Hematopoietic multipotent progenitor cell treated with erythropoietin and hydrocortisone succinate and interleukin-3 and kit ligand, for 17 days (in vitro differentiated cells): ENCODE results near the gene L3MBTL4.
"Not testable (repeated sequence)": the region's sequence is repeated elsewhere in the genome, so short reads cannot be mapped to it uniquely, and the experiment has no call there.

ENCODE experiments used
- DNase-seq: peaks from one replicate; pipeline ENCODE4 v3.0.0-alpha.2; 2015; ENCODE audit warnings: low spot score

L3MBTL4 gene

DNA sequence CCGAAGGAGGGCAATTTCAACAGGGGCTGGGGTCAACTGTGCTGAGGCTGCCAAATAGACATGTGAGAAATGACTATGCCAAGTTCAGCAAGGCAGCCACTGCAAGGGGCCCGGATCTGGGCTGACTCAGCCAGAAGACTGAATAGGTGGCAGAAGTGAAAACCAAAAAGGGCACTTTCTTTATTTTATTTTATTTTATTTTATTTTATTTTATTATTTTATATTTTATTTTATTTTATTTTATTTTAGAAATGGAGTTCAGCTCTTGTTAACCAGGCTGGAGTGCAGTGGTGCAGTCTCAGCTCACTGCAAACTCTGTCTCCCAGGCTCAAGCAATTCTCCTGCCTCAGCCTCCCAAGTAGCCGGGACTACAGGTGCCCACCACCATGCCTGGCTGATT, 228.9 kb downstream of the L3MBTL4 start:
- not testable (repeated sequence) for DNase-seq

DNA sequence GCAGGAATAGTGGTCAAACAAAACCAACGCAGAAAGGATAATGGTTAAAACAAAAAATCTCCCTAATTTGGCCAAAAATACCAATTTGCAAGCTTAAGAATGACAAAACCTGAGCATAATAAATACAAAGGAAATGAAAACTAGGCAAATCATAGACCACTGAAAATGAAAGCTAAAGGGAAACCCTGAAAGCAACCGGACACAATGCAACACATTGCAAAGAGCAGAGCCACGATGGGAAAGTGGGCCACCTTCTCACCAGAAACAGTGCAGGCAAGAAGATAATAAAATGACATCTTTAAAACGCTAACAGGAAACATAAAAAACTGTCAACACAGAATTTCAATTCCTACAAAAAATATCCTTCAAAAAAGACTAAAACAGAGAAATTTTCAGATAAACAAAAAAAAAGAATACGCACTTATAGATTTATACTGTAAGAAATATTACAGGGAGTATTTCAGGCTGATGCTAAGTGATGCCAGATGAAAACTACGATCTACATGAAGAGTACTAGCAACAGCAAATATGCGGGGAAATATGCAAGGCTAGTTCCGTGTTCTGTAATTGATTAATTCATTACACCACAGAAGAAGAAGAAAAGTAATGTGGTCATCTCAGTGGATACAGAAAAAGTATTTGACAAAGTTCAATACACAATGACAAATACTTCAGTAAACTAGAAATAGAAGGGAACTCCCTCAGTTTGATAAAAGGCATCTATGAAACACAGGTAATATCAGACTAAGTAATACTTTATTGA, 239.5 kb downstream of the L3MBTL4 start:
- no peak for DNase-seq

DNA sequence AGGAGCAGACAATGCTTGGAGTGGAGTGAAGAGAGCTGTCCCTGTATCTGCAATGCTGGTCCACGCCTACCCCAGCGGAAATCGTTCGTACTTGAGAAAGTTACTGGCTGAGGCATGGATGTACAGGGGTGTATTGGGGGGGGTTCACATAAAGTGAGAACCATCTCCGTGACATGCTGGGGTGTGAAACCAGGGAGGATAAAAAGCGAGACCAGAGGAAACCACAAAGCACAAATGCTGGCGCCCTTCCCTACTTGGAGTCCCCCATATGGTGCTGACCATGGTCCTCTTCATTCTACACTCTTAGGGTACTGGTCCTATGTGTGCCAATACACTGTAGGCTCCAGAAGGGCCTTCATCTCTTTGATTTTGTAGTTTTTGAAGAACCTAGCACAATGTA, 244.1 kb downstream of the L3MBTL4 start:
- no peak for DNase-seq

DNA sequence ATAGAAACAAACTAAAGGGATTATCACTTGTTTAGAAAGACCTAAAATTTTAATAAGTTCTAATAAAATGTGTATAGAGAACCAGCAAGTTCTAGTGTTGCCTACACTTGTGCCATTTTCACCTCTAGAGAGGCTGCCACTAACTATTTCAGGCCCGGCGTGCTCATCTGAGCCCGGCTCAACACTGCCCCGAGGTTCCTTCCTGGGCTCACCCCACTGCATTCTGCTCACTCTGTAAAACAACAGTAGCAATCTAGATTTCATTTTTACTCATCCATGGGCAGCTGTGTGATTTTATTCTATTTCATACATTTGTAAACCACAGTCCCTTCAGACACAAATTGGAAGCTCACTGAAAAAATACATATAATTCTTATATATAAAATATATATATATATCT, 253.2 kb downstream of the L3MBTL4 start:
- DNase-seq: no peak

DNA sequence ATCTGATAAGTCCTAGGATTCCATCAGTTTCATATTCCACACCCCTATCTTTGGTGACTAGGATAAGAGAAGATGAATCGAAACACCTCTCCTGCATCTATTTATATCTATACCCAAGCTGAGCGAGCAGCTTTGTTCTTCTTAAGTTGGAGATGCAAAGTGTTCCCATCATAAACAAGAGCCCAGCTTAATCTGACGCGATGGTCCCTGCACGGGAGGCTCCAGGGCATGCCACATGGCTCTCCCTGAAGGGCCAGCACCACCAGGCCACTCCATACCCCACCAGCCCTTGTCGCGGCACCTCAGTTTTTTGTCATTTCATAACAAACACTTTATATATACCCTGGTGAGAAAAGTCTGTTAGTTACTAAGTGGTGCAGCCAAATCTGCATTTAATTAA, 255.3 kb downstream of the L3MBTL4 start:
- no peak for DNase-seq

DNA sequence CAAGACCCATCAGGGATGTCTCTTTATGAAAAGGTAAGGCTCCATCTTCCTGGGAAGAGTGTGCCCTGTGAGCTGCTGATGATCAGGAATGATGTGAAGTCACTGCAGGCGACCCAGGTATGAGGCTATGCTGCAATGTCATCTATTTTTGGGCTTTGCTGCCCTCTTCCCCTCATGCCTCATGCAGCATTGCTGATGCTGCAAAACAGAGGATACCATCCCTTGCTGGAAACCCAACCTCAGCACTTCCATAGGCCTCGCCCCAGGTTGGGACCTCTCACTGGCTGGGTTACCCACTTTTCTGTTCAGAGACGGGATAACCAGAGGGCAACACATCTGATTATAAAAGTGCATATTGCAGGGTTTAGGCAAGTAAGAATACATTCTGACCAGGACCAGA, 255.8 kb downstream of the L3MBTL4 start:
- DNase-seq: no peak

DNA sequence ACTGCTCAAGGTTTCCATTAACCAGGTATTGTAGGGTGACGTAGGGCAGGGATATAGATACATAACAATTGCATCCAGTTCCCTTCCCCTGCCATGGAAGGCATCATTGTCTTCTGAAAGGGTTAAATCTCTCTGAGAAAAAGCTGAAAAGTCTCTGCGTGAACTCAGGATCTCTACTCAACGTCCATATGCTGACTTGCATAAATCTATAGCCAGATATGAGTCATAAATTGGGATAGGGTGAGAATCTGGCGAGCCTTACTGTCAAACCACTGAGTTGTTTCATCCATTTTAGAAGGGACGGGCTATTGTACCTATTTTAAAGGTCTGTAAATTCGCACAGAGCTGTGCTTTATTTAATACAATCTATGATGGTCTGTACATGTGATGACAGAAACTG, 258.3 kb downstream of the L3MBTL4 start:
- DNase-seq: no peak

DNA sequence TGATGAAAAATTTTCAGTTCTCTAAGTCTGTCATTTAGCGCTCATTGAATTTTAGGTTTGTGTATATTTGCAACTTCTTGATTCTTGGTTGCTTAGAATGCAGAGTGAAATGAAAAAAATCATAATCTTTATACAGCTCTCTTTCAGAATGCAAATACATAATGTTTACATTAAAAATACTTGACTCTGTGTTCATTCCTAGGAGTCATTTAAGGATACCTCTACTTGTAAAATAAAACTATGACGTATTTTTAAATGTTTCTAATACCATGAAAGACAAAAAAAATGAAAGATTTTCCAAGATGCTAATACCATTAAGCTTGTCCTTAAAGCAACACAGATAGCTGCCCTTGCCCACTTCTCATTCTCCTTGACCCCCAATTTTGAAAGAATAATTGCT, 259.0 kb downstream of the L3MBTL4 start:
- no peak for DNase-seq

DNA sequence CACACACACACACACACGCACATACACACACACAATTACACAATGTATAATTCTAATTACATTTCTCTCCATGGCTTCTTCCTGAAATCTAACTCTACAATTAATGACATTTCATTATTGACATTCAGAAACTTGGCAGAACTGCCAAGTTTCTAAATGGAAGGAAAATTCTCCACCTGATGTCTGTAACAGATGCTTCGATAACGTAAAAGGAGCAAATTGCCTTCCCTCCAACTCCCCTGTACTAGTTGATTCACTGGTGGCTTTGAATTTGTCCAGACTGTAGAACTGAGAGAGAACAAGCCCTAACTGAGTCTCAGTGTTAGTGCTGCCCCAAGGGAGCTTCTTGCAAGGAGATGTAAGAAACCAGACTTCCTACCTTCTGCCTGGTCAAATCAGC, 264.3 kb downstream of the L3MBTL4 start:
- no peak for DNase-seq

DNA sequence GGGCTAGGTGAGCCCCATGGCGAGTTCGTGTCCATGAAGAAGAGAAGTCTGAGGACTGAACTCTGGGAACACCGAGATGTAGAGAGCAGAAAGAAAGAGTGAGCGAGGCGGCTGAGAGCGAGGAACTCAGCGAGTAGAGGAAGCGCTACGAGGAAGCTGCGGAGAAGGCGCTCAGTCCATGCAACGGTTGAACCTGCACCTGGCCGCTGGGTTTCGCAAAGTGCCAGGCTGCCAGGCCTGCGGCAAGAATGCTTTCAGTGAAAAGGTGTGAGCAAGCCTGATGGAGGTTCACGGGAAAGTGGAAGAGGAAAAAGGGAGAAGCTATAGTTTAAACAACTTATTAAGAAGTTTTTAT, 268.4 kb downstream of the L3MBTL4 start:
- DNase-seq: no peak

DNA sequence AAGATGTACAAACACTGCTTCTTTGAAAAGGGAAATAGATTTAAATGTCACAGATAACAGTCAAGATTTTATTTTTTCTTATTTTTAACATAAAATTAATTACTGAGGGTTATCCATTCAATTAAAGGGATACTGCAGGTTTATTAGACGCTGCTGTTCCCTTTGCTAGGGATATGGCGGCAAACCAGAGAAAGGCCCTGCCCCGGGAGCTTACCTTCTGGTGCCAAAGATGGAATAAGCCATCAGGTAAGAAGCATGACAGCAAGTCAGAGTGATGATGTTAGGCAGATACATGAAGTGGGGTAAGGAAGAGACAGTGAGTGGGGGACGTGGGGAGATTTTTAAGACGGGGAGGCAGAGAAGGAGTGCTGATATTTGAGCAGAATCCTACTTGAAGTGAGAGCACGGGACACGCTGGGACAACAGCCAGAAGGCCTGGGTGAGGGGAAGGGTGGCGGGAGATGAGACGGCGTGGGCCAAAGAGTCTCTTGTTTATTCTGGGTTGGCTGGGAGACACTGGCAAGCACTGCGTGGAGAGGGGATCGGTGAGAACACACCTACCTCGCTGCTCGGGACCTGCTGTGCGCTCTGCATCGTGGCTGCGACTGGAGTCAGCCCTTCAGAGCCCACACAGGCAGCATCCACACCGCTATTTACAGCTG, 268.9 kb downstream of the L3MBTL4 start:
- DNase-seq: no peak

DNA sequence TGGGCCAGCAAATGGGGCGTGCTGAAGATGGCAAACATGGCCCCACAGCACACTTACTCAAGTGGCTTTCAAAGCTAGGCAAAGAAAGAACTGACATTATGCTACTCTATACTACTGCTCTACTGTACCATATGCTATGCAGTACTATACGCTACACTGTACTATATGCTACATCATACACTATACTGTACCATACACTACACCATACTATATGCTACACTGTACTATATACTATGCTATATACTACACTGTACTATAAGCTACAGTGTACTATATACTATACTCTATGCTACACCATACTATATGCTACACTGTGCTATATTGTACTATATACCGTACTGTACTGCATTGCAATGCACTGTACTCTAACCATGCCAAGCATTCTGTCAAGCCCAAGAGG, 275.7 kb downstream of the L3MBTL4 start:
- DNase-seq: no peak

DNA sequence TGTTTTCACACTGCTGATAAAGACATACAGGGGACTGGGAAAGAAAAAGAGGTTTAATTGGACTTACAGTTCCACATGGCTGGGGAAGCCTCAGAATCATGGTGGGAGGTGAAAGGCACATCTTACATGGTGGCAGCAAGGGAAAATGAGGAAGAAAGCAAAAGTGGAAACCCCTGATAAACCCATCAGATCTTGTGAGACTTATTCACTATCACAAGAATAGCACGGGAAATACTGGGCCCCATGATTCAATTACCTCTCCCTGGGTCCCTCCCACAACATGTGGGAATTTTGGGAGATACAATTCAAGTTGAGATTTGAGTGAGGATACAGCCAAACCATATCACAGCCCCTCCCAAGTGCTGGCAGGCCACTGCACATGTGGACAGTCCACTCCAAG, 278.8 kb downstream of the L3MBTL4 start:
- not testable (repeated sequence) for DNase-seq

DNA sequence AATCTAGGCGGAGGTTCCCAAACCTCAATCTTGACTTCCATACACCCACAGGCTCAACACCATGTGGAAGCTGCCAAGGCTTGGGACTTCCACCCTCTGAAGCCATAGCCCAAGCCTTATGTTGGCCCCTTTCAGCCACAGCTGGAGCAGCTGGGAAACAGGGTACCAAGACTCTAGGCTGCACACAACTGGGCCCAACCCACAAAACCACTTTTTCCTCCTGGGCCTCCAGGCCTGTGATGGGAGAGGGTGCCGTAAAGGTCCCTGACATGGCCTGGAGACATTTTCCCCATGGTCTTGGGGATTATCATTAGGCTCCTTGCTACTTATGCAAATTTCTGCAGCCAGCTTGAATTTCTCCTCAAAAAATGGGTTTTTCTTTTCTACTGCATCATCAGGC, 279.7 kb downstream of the L3MBTL4 start:
- DNase-seq: not testable (repeated sequence)

DNA sequence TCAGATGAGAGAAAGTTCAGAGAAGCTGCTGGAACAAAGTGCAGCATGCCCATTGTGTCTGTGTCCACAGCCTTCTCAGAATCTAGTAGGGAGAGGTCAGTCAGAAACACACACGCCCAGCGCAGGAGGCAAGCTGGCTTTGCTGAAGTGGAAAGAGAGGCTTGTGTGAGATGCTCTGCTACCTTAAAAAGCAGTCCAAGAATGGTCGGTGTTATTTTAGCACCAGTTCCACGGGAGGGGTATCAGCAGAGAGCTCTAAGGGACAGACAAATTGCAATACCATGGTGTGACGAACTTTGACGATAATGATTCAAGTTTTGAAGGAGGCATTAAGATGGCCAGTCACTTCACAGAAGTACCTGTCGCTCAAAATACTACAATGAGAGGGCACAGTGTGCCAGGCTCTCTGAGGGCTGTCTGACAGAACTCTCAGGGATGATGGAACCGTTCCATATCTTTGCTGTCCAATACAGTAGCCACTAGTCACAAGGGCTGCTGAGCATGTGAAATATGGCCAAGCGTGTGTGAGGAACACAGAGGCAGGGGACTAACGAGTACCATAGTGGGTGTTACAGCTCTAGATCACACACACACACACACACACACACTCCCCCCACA, 281.9 kb downstream of the L3MBTL4 start:
- DNase-seq: no peak

DNA sequence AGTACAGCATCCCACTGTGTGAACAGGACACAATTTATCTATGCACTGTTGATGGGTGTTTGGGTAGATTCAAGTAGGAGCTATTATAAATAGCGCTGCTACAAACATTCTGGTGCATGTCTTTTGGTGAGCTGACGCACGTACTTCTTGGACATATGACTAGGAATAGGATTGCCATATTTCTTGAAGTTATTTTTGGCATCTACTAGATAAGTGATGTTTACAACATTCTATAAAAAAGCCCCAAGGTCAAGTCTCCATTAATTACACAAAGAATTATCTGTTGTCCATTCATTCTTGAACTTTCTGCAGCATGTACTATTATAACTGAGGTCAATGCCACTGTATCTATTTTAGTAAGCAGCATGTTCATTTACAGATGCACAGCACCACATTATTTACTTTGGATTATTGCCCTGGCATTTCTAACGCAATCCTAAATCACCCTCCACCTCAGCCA, 293.9 kb downstream of the L3MBTL4 start:
- DNase-seq: no peak

DNA sequence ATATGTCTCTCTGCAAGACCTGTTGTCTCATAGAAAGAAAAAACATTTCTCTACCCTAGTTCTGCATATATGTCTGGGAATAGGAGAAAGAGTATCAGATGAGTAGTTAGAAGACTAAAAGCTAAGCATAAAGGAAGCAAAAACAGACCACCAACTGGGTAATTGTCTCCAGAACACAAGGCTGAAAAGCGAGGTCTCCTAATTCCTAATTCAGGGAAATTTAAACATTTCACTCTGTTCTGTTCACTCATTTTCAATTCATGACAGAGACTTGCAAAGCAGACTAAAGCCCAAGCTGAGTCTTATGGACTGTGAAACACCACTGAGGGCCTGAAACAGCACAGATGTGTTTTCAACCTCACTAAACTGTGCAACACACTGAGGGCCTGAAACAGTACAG, 294.9 kb downstream of the L3MBTL4 start:
- DNase-seq: no peak

DNA sequence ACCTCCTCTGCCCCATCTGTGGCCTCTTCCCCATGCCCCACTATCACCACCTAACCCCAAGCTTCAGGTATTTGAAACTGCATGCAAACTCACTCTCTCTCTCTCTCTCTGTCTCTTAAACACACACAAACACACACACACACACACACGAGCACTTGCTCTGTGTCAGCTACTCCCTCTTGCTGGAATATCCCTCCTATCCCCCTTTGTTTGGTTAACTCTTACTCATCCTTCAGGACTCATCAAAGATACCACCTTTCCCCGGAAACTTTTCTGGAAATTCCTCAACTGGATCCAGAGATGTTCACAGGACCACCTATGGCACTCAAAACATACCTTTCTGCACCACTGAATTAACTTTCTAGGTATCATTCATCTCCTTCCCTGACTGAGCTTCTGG, 296.6 kb downstream of the L3MBTL4 start:
- no peak for DNase-seq

DNA sequence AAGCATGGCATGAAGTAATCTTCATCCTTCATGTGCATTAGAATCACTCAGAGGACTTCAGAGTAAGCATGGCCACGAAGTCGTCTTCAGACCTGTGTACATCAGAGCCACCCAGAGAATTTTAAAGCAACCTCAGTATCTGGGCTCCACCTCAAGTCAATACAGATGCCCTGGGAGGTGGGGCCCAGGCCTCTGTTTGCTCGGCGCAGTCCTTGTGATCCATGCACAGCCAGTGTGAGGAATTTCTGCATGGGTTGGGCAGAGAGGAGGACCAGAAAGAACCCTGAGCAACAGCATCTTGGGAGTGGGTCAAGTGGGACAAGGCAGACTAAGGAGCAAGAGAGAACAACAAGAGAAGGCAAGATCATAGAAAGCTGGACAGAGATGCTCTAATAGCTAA, 299.0 kb downstream of the L3MBTL4 start:
- DNase-seq: no peak

DNA sequence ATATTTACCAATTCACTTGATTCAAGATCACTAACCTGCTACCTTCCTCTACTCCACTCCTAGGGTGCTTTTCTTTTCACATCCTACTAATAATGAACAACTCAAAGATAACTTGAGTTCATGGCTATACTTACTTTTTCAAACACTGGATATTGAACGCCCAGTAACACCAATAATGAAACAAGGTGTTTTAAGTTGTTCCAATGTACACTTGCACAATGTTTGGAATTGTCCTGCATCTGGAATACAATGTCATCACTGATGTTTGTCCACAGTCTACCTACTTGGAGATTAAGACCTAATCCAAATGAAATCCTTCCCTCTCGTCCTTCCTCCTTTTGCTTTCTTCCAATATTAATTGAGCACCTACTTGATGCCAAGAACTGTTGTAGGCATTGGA, 301.1 kb downstream of the L3MBTL4 start:
- no peak for DNase-seq

DNA sequence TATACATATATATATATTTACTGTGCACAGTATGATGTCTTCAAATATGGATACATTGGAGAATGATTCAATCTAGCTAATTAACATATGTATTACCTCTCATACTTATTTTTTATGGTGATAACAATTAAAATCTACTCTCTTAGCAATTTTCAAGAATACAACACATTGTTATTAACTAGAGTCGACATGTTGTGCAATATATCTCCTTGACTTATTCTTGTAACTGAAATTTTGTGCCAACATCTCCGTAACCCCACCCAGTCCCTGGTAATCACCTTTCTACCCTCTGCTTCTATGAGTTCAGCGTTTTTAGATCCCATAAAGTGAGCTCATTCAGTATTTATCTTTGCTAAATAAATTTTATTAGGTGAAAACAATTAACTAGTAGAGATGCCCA, 303.0 kb downstream of the L3MBTL4 start:
- DNase-seq: no peak

DNA sequence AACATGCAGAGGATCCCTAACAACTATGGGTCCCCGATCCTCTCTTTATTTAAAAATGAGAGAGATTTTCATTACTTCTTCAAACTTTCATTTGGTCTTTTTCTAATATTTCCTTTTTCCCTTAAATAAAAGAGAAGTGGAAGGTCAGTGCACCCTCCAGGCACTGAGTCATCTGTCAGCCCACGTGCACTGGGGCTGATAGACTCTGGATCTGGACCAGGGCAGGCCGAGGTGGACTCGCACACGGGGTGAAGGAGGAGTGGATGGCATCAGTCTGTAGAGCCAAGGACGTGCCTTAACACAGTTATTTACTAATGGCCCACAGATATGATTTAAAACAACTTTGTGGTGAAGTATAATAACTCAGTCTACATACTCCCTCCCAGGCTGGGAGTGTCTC, 305.0 kb downstream of the L3MBTL4 start:
- DNase-seq: no peak

DNA sequence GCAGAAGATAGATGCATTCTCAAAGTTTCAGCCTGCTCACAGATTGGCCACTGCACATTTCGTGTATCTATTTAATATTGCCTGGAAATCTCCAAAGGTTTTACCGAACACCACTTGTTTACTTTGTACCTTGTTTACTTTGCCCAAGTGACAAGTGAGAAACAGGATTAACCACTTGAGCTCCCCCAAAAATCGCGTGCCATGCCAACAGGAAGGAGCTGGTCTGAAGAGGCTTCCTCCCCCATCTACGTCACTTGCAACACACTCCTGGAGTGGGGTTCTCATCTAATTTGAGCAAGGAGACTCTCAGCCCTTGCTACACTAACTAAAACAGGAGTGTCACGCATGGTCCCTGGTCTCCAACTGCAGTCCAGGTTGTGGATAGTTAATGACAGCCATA, 306.9 kb downstream of the L3MBTL4 start:
- DNase-seq: no peak
